ENCODE results near the gene MINDY4B. TPM values are rescaled to one million over a fixed set of nuclear protein-coding genes. Genes with fewer than 3 reads are reported as not detected.

MINDY4B gene
- total RNA-seq (2014; rRNA removed; shearing (Covaris generic)): not detected in 2 replicates

DNA sequence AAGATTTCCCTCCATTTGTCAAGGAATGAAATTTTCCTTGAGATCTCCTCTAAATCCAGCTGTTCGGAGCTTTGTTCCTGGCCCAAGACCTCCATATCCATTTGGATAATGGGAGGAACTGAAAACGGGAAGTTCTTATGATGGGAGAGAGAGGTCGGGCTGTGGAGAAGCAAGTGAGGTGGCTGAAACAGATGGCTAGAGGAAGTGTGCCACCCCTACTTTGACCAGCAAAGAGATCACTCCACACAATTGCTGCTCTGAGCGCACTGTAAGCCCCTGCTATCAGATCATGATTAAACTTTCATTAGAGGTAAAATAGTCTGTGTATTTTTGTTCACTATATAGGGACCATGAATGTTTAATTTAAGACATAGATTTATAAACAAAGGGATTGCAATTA, at the start of gene MINDY4B:
Gene MINDY4B (minus strand): TSS at position 101 of the 400 bp plus-strand sequence. CDS start 0 bp downstream, at position 101.
- DNase-seq (ENCODE audit: low read depth): no peak

GRCh38 chr3:150951923-150952322, 46.7 kb upstream of the MINDY4B start:
- DNase-seq (ENCODE audit: low read depth): no peak

DNA sequence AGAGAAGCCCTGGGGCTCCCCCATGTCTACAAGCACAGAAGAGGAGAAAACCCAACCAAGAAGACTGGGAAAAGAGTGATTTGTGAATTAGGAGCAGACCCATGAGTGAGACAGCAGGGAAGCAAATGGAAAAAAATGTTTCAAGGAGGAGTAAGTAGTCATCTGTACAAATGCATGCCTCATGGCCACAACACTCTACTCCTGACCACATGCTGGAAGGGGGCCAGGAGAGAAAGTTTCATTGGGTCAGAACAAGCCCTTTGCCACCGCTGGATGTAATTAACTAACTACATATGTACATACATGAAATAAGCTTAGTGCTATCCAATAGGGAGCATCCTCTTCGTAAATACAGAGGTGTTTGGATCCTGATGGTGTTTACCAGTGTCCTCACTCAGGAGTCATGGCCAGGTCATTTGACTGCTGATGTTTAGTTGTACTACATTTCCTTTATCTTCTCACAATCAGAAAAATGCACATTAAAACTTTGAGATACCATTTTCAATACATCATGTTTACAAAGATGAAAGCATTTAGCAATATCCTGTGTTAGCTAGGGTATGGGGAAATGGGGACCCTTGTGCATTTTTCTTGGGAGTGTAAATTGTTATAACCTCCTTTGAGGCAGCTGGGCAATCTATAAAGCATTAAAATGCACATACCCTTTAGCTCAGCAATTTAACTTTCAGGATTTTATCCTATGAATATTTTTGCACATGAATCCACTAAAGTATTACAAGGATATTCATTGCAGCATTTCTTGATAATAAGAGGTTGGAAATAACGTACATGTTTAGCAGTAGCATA, 40.2 kb upstream of the MINDY4B start:
- DNase-seq (ENCODE audit: low read depth): peak; percentile 71

- no peak for DNase-seq (ENCODE audit: low read depth)
These were observed 37.0 kb upstream of the MINDY4B start for GRCh38 chr3:150942221-150942620.

- DNase-seq (ENCODE audit: low read depth): no peak
These were observed 31.5 kb upstream of the MINDY4B start for GRCh38 chr3:150936693-150937092.

- peak; percentile 41 for DNase-seq (ENCODE audit: low read depth)
These were observed 28.3 kb upstream of the MINDY4B start for GRCh38 chr3:150933473-150933995.

DNA sequence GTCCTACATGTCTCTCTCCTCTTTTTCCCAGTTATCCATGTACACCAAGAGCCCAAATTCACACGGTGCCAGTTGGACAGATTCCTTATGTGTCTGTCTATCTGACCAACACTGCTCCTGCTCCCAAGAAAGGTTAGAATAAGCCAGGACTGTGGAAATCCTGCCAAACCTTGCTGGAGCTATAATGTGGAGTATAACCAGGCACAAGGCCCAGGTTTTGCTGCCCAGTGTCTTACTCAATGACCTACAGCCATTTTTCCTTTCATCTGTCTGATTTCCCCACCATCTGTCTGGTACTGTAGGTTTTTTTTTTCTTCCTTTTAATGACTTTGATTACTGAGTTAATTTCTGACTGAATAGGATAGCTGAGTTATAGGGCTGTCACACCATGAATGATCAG, 26.5 kb upstream of the MINDY4B start:
- DNase-seq (ENCODE audit: low read depth): no peak

GRCh38 chr3:150930839-150931238, 25.6 kb upstream of the MINDY4B start:
- no peak for DNase-seq (ENCODE audit: low read depth)

DNA sequence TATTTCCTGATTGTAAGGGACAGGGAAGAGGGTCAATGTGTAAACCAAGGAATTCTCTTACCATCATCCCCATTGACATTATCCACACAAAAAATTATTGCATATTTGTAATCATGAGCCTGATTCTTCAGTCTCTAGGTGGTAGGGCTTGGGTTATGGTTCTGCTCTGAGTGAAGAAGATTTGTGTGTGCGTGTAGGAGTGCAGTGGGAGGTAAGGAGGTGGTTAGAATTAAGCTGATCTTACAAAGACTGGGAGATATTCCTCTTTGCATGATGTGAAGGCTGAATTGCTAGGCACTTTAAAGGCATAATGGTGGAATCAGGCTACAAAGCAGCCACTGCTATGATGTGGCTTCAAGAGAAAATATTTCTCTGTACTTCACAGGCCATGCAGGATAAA, 23.0 kb upstream of the MINDY4B start:
- no peak for DNase-seq (ENCODE audit: low read depth)

DNA sequence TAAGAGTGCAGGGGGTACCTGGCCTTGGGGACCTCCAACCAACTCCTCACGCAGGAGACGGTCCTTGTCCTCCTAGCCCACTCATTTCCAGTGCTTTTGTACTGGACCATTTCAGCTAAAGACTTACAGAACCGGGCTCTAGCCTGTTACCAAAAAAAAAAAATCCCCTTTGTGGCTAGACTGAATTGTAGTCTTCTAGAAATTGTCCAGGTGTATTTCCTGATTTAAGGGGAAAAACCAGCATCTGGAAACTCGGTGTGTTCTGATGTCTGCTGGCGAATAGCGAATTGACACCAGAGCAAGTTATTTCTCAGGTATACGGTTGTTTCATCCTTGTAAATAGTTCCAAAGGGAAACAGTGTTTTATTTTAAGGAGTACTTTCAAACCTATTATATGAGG, 21.1 kb upstream of the MINDY4B start:
- no peak for DNase-seq (ENCODE audit: low read depth)

DNA sequence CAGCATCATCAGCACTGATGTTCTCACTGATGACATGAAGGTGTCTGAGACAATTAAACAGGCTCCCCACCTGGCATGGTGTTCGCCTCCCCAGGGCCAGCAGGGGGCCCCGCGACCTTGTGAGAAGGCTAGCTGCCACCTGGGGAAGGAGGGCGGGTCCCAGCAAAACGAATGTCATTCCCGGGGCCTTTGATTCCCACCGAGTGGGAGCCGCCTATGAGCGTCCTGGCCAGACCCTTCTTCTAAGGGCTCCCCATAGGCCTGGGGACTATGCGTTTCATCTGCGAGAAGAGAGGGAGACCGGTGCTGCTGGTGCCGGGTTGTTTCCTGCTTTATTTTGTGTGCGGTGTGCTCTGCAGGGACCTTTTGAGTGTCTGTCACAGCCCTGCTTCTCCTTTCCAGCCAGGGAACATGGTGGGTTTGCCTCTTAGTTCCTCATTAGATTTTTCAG, 20.5 kb upstream of the MINDY4B start:
- DNase-seq (ENCODE audit: low read depth): peak; percentile 14

- DNase-seq (ENCODE audit: low read depth): peak; percentile 52
These were observed 17.4 kb upstream of the MINDY4B start for GRCh38 chr3:150922611-150923010.

- DNase-seq (ENCODE audit: low read depth): peak; percentile 11
These were observed 16.0 kb upstream of the MINDY4B start for GRCh38 chr3:150921209-150921608.

DNA sequence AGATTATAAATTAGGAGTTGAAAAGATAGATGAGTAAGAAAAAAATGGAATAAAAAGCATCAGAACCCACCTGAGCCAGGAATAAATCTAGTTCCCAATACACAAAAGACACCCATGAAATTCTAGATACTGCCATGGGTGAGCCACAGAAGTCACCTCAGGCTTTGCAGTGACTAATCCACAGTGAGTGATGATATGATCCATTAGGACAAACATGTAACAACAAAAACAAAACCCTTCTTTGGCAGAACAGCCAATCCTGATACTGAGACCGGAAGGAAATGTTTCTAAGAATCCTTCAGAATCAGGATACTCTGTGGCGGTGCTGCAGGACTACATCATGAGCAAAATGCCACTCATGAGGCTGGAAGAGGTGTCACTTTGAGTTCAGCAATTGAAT, 15.0 kb upstream of the MINDY4B start:
- peak; percentile 10 for DNase-seq (ENCODE audit: low read depth)

GRCh38 chr3:150917951-150918350, 12.7 kb upstream of the MINDY4B start:
- no peak for DNase-seq (ENCODE audit: low read depth)

DNA sequence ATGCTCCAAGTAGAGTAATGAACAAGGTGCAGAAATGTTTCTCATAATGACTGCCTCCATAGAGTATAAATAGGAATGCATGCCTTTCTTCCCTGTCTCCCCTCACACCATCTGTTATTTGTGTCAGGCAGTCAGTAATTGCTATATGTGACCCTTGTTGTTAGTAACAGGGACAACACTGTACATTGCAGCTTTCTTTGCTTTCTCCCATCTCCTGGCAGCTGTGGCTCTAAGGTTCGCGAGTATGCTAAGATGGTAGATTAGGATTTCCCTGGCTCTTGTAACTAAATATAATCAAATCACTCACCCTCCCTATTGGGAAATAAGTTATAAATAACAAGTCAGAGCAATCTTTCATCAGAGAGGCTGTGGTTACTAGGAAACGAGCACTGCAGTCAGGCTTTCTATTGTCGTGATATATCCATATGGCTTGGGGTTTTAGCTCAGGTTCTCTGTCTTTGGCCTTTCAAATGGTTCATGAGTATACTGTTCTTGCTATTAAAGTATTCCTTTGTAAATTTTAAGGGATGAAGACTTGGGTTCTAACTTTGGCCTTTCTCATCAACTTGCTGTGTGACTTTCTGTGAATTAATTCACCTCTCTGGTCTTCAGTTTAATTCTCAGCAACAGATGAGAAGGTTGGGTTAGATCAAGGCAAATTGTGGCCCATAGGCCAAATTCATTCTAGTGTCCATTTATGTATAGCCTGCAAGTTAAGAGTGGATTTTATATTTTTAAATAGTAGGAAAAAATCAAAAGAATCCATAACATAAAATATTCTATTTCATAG, 8.1 kb upstream of the MINDY4B start:
- DNase-seq (ENCODE audit: low read depth): no peak

DNA sequence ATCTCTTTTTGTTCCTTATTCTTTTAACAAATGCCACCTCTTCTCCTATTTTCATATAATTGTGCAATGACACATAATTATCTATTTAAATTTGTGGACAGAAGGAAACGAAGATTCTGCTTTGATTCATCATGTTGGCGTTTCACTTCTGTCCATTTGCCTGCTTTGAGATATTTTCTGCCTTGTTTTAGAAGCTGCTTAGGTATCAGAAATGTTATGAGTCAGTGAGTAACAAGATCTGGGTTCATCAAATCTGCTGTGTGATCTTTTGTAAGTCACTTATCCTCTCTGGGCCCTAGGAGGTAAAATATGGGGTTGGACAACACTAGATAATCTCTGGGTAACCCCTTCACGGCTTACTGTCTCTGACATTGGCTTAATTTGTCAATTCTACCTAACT, 7.3 kb upstream of the MINDY4B start:
- no peak for DNase-seq (ENCODE audit: low read depth)

GRCh38 chr3:150911771-150912170, 6.5 kb upstream of the MINDY4B start:
- DNase-seq (ENCODE audit: low read depth): no peak

DNA sequence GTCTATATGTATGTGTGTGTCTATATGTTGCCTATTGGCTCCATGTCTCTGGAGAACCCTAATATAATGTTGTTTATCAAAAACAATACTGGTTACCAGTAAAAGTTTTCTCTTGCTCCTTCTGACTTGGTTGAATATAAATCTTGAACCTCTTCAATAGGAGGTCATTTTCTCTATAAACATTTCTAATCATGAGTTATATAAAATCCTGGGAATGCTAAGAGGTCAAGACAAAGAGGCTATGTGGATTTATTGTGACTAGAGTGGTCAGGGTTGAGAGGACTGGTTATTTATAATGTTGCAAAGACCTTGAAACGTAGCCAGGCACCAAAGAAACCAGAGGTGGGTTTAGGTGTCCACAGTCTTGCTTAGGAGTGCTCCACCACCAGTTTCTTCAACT, 1.2 kb upstream of the MINDY4B start:
- no peak for DNase-seq (ENCODE audit: low read depth)

- no peak for DNase-seq (ENCODE audit: low read depth)
These were observed 507 bp upstream of the MINDY4B start for GRCh38 chr3:150905746-150906145.

DNA sequence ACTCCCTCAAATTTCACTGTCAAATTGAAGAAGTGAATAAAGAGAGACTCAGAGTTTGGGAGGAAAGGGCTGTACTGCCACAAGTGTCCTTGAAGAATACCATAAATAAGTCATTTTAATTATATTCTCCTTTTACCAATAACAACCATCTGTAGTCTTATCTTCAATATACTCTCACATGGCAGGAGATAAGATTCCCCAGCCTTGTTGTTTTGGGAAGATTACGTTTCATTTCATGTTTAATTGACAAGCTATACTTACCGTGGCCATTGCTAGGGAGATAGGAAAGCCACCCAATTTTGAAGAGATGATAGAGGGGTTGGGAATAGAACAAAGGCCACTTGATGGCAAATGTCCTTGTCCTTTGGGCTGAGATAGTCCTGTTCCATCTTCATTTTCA, 2.3 kb downstream of the MINDY4B start:
- no peak for DNase-seq (ENCODE audit: low read depth)

- no peak for DNase-seq (ENCODE audit: low read depth)
These were observed 3.4 kb downstream of the MINDY4B start for GRCh38 chr3:150901793-150902192.

DNA sequence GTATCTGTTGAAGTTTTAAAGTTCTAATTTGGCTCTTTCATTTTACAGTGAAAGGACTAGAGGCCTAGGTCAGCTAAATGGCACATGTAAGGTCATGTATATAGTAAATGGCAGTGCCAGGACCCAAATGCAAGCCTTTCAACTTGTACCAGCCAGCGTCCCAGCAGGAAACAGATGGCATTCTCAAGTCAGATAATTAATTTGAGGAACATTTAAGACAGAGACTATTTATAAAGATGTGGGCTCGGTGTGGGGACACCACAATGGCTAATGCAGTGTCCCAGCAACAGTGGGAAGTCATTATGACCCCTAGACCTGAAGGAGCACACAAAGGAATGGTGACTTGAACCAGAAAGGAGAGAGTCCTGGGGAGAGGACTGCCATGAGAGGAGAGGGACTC, 6.1 kb downstream of the MINDY4B start:
- DNase-seq (ENCODE audit: low read depth): no peak
